ENCODE data around the gene EFNA2.
A peak's percentile ranks its signal among the peaks of the same experiment; 100 is the strongest.

- TF ChIP-seq, protein P1, sequence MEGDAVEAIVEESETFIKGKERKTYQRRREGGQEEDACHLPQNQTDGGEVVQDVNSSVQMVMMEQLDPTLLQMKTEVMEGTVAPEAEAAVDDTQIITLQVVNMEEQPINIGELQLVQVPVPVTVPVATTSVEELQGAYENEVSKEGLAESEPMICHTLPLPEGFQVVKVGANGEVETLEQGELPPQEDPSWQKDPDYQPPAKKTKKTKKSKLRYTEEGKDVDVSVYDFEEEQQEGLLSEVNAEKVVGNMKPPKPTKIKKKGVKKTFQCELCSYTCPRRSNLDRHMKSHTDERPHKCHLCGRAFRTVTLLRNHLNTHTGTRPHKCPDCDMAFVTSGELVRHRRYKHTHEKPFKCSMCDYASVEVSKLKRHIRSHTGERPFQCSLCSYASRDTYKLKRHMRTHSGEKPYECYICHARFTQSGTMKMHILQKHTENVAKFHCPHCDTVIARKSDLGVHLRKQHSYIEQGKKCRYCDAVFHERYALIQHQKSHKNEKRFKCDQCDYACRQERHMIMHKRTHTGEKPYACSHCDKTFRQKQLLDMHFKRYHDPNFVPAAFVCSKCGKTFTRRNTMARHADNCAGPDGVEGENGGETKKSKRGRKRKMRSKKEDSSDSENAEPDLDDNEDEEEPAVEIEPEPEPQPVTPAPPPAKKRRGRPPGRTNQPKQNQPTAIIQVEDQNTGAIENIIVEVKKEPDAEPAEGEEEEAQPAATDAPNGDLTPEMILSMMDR (IDR thresholded peaks at IDR 0.05), result no peak
- peak in 2 of 3 donors; percentile 9 to 47 for TF ChIP-seq POLR2AphosphoS5 (IDR thresholded peaks at IDR 0.05)
Observed at GRCh38 chr19:1264801-1265614, 20.7 kb upstream of the EFNA2 start.

Data from stomach (tissue), 4 donors.